ENCODE results near the gene CYTH4. TPM values are rescaled to one million over a fixed set of nuclear protein-coding genes. Genes with fewer than 3 reads are reported as not detected.

Gene CYTH4
- total RNA-seq, 2 experiments from 2014 or later = 106 to 110 TPM

DNA sequence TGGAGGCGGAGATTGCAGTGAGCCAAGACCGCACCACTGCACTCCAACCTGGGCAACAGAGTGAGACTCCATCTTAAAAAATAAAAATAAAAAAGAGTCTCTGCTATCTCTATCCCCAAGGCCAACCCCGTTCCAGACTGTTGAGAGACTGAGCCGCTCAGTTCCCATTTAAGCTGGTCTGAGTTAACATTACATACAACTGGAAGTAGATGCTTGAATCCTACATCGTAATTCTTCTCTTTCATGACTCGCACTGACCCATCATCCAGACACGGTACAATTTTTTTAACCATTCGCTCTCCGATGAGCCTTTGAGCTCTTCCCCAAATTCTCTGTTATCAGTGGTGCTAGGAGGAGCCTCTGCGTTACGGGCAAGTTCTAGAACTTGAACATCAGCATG lies 4.9 kb upstream of the CYTH4 start:
- H3K27ac Mint-ChIP-seq = no peak overlapping the region
- H3K36me3 Mint-ChIP-seq (ENCODE audit: low read depth) = peaks cover 2% of the 10 kb centered on the region
- CTCF ChIA-PET = interaction anchor here (0.6 to 1.2 kb wide), 7 partner anchors 9 to 1474 kb away, joined by 3 to 5 read pairs (median 4); no protein-coding TSS in a partner anchor
- peaks cover 60% of the 10 kb centered on the region for H3K4me1 Mint-ChIP-seq
- H3K27me3 Mint-ChIP-seq = no peaks in the 10 kb centered on the region
- no peaks in the 10 kb centered on the region for H3K9me3 Mint-ChIP-seq
- POLR2A ChIA-PET = no interaction called here
- H3K4me3 Mint-ChIP-seq = no peak overlapping the region
- no peak for DNase-seq

DNA sequence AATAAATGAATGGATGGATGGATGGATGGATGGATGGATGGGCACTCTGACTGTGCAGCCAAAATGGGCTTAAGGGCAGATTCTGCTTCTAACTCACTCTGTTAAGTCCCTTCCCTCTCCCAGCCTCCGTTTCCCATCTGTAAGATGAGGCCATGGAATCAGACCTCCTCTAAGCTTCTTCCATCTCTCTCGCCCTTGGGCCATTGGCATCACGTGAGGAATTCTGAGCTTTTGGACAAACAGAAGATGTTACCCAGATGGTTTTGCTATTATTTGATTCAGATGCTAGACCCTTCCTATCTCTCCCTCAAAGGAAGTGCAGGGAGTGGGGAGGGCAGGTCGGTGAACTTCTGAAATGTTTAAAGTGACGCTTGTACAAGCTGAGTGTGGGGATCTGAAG lies 4.0 kb upstream of the CYTH4 start:
- ChIA-PET POLR2A (no interaction called here), CTCF (interaction anchor here (1.0 to 1.8 kb wide), 3 partner anchors 13 to 26 kb away, joined by 3 to 5 read pairs (median 4); no protein-coding TSS in a partner anchor)

DNA sequence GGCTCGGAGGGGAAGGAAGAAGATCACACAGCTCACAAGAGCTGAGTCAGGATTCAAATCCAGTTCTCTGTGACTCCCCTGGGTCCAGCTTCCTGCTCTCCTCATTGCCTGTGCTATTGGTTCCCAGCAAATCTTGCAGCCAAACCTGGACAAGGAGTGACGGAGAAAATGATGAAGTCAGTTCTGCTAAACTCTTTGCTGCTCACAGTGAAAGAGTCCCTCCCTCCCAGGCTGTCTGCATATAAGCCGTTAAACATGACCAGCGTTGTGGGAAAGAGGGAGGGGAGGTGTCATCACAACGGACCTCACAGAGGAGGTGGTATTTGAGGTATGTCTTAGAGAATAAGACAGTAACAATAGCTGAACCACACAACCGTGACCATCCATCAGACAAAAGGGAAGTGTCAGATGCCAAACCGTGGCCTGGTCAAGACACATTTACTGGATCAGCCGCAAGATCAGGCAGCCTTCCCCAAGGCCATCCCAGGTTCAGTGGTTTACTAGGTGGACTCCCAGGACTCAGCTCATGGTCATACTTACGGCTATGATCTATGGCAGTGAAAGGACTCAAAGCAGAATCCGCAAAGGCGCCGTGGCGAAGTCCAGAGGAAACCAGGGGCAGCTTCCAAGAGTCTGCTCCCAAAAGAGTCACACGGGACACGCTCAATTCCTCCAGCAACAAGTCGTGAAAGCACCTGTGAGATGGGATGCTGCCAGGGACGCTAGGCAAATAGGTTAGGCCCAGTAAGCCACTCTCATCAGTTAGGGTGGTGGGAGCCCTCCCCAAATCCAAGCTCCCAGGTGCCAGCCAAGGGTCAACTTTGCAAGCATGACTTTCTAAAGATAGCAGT lies 2.8 kb upstream of the CYTH4 start:
- Mint-ChIP-seq H3K36me3 (ENCODE audit: low read depth) (peaks cover 17% of the 10 kb centered on the region), H3K4me3 (no peak overlapping the region), H3K4me1 (peaks cover 56% of the 10 kb centered on the region), H3K27ac (no peak overlapping the region), H3K9me3 (no peaks in the 10 kb centered on the region), H3K27me3 (no peaks in the 10 kb centered on the region)
- ChIA-PET POLR2A (no interaction called here), CTCF (interaction anchor here (0.7 to 1.8 kb wide), 6 partner anchors 10 to 201 kb away, joined by 3 to 5 read pairs (median 4); no protein-coding TSS in a partner anchor)
- no peak for DNase-seq

More for the DNA sequence above, 4.0 kb upstream of the CYTH4 start:
- Mint-ChIP-seq H3K4me3 (no peak overlapping the region), H3K4me1 (peaks cover 56% of the 10 kb centered on the region), H3K27me3 (no peaks in the 10 kb centered on the region), H3K27ac (no peak overlapping the region), H3K36me3 (ENCODE audit: low read depth) (peaks cover 8% of the 10 kb centered on the region), H3K9me3 (no peaks in the 10 kb centered on the region)
- DNase-seq = no peak

DNA sequence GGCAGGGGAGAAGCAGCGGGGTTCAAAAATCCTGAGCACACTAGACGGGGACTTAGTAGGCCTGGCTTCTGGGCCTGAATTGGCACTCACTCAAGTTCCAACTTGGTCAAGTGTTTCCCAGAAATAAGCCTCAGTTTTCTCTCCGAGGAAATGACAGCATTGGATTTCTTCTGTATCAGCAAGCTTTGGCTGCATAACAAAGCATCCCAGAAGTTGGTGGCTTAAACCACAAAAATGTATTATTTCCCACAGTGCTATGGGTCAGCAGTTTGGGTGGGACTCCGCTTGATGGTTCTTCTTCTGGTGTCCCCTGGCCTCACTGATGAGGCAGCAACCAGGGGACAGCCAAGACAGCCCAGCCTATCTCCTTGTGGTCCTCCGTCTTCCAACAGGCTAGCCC lies 1.6 kb upstream of the CYTH4 start:
- POLR2A ChIA-PET = no interaction called here
- Mint-ChIP-seq H3K4me1 (peaks cover 54% of the 10 kb centered on the region), H3K4me3 (no peak overlapping the region), H3K9me3 (no peaks in the 10 kb centered on the region), H3K27me3 (no peaks in the 10 kb centered on the region), H3K27ac (no peak overlapping the region), H3K36me3 (ENCODE audit: low read depth) (peaks cover 24% of the 10 kb centered on the region)
- CTCF ChIA-PET = interaction anchor here (1.0 to 2.9 kb wide), 4 partner anchors 43 to 583 kb away, joined by 3 to 8 read pairs (median 4); no protein-coding TSS in a partner anchor
- no peak for DNase-seq

DNA sequence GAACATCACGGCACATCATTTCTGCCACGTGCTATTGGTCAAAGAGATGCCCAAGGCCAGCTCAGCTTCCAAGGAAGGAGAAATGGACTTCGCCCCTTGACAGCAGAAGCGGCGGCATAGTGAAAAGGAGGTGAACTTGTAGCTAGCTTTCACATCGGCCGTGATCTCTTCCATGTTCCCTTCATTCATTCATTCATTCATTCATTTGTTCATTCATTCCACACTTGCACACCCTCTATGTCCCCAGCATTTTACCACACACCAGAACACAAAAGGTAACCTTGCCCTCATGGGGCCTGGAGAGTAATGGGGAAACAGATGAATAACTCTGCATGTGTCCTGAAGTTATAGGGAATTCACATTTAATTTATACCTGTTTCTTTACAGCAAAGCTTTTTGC lies 1.1 kb upstream of the CYTH4 start:
- DNase-seq = no peak
- peaks cover 29% of the 10 kb centered on the region for H3K36me3 Mint-ChIP-seq (ENCODE audit: low read depth)
- POLR2A ChIA-PET = no interaction called here
- CTCF ChIA-PET = interaction anchor here (1.0 to 2.9 kb wide), 7 partner anchors 8 to 582 kb away, joined by 3 to 16 read pairs (median 3); no protein-coding TSS in a partner anchor
- H3K4me1 Mint-ChIP-seq = peaks cover 54% of the 10 kb centered on the region
- no peaks in the 10 kb centered on the region for H3K9me3 Mint-ChIP-seq
- no peak overlapping the region for H3K27ac Mint-ChIP-seq
- H3K4me3 Mint-ChIP-seq = peak overlapping the region; percentile 89
- H3K27me3 Mint-ChIP-seq = no peaks in the 10 kb centered on the region

DNA sequence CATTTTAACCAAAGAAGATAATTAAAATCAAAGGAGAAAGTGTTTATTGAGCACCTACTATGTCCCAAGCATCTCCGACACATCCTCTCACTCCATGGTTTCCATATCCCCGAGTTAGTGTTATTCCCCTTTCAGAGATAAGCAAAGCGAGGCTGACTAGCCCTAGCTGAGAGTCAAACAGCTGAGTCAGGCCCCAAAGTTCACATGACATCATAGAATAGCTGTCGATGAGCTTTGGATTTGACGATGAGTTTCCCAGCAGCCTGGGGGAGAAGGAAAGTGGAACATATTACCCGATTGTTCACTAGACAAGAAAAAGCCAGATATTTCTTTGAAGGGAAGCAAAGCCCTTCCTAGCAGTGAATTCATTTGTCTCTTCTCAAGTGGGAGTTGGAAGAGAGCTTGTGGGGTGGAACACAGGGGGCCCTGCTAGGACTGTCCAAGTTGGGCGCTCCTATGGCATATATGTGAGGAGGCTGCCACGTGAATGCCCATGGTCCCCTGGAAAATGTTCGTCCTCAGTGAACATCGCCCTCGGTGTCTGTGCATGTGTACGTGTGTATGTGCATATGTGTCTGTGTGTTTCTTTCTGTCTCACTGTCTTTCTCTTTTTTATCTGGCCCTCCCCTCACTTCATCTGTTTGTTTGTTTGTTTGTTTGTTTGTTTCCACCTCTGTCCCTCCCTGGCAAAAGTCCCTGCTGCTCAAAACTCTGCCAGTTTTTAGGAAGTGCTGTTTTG lies 493 bp upstream of the CYTH4 start:
- CTCF ChIA-PET = interaction anchor here (0.8 to 2.9 kb wide), 13 partner anchors 9 to 581 kb away, joined by 3 to 16 read pairs (median 3); partner anchors contain the start of gene RAC2
- peak overlapping the region; percentile 89 for H3K4me3 Mint-ChIP-seq
- H3K4me1 Mint-ChIP-seq = peaks cover 55% of the 10 kb centered on the region
- no peaks in the 10 kb centered on the region for H3K27me3 Mint-ChIP-seq
- POLR2A ChIA-PET = interaction anchor here (1.2 kb wide), 1 partner anchor 40 kb away, joined by 4 read pairs; no protein-coding TSS in a partner anchor
- no peaks in the 10 kb centered on the region for H3K9me3 Mint-ChIP-seq
- peaks cover 35% of the 10 kb centered on the region for H3K36me3 Mint-ChIP-seq (ENCODE audit: low read depth)
- no peak for DNase-seq
- H3K27ac Mint-ChIP-seq = peak overlapping the region; percentile 94

DNA sequence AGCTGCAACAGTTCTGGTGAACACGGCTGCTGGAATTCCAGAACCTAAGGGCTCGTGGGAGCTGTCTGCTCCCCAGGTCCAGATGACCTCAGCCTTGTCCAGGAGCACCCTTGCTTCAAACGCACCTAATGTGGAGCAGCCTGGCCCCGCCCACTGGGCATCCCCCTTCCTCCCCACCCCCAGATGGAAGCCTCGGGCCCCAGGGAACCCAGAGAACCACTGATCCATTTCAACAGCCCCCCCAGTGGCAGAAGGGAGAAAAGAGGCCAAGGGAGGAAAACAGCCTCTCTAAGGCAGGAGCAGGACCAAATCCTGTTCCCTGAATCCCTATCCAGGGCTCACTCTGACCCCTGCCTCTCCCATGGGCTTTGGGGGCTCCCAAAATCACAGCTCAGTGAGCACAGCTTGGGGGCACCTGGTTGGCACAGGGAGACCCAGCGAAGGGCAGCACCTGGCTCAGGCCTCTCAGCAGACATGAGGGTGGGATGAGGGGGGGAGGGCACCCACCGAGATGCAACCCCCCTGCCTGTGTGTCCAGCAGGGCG lies 1.2 kb downstream of the CYTH4 start:
- Mint-ChIP-seq H3K36me3 (ENCODE audit: low read depth) (peaks cover 47% of the 10 kb centered on the region), H3K4me1 (peaks cover 60% of the 10 kb centered on the region), H3K27ac (peak overlapping the region; percentile 94), H3K27me3 (no peaks in the 10 kb centered on the region), H3K4me3 (peak overlapping the region; percentile 89), H3K9me3 (no peaks in the 10 kb centered on the region)
- CTCF ChIA-PET = interaction anchor here (0.8 to 2.9 kb wide), 10 partner anchors 10 to 284 kb away, joined by 3 to 16 read pairs (median 6); partner anchors contain the start of gene RAC2
- POLR2A ChIA-PET = interaction anchor here (0.5 to 0.7 kb wide), 3 partner anchors 26 to 860 kb away, joined by 3 to 4 read pairs (median 3); no protein-coding TSS in a partner anchor
- peak; percentile 68 for DNase-seq

DNA sequence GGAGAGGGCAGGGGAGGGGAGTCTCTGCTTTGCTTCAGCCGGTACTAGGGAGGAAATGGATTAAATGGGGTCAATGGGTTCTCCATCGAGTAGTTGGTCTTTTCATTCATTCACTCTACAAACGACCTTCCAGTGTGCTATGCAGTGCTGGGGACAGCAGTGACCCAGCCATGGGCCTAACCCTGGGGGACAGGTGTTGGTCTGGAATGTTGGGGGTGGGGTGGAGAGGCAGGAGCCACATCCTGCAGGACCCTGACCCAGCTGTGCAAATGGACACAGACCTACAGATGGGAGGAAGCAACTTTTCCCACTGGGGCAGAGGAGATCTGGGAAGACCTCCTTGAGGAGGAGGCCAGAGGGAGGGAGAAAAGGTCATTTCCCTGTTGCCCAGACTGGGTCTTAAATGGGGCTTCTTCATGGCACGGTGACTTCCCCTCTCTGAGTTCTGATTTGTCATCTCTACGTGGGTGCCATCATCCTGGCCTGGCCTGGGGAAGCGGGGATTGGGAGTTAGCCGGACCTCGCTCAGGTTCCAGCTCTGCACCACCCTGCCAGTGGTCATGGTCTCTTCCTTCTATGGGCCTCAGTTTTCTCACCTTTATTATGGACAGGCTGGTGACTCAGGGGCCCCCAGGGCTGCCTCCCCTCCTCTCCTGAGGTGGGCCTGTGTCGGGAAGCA lies 2.0 kb downstream of the CYTH4 start:
- ChIA-PET CTCF (interaction anchor here (0.8 to 2.1 kb wide), 8 partner anchors 11 to 472 kb away, joined by 3 to 11 read pairs (median 4); partner anchors contain the start of gene RAC2), POLR2A (interaction anchor here (0.5 to 1.0 kb wide), 4 partner anchors 25 to 860 kb away, joined by 3 to 4 read pairs (median 4); no protein-coding TSS in a partner anchor)
- Mint-ChIP-seq H3K9me3 (no peaks in the 10 kb centered on the region), H3K36me3 (ENCODE audit: low read depth) (peaks cover 55% of the 10 kb centered on the region), H3K27me3 (no peaks in the 10 kb centered on the region), H3K27ac (peak overlapping the region; percentile 94), H3K4me3 (peak overlapping the region; percentile 89), H3K4me1 (peaks cover 63% of the 10 kb centered on the region)
- DNase-seq = no peak

DNA sequence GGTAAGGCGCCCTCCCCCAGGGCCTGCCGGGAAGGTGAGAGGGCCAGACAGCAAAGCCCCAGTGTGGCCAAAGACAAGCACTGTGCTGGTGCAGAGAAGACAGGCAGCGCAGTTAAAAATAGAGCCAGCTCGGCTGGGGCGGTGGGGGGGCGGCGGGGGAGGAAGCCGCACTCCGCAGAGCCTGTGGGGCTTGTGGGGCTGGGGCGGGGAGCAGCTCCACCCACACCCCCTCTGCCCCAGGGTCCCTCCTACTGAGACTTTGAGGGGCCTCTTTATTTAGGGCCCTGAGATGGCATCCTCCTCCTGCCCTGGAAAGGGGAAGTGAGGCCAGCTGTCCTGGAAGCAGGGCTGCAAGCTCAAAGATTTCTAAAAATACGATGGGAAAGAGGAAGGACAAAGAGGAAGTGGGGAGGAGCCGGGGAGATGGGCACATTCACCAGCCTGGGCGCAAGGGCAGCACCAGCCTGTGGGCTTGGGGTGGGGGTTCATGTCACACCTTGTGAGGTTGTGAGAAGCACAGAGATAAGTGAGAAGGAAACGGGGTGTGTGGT lies 2.6 kb downstream of the CYTH4 start:
- Mint-ChIP-seq H3K4me3 (peak overlapping the region; percentile 89), H3K9me3 (no peaks in the 10 kb centered on the region), H3K4me1 (peaks cover 69% of the 10 kb centered on the region), H3K27ac (peak overlapping the region; percentile 94), H3K27me3 (no peaks in the 10 kb centered on the region), H3K36me3 (ENCODE audit: low read depth) (peaks cover 61% of the 10 kb centered on the region)
- ChIA-PET CTCF (interaction anchor here (0.5 to 1.5 kb wide), 8 partner anchors 11 to 580 kb away, joined by 3 to 4 read pairs (median 3); no protein-coding TSS in a partner anchor), POLR2A (interaction anchor here (1.0 kb wide), 1 partner anchor 24 kb away, joined by 4 read pairs; no protein-coding TSS in a partner anchor)
- peak; percentile 57 for DNase-seq

DNA sequence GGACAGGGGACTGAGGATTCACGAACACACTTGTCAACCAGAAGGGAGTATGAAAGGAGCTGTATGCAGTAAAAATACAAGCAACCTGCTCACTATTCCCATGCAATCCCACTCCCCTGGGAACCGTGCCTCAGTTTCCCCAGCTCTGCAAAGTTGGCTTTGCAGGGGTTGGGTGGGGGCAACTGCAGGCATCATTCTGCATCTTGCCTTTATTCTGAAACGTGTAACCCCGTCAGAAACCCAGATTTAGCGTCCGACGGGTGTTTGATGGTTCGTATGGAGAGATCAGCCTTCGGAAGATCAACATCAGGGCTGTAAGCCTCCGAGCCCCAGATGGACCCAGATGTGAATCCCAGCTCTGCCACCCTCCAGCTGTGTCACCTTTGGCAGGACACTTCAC lies 3.6 kb downstream of the CYTH4 start:
- H3K27ac Mint-ChIP-seq = peak overlapping the region; percentile 52
- H3K9me3 Mint-ChIP-seq = no peaks in the 10 kb centered on the region
- H3K36me3 Mint-ChIP-seq (ENCODE audit: low read depth) = peaks cover 72% of the 10 kb centered on the region
- H3K4me3 Mint-ChIP-seq = no peak overlapping the region
- no peaks in the 10 kb centered on the region for H3K27me3 Mint-ChIP-seq
- DNase-seq = no peak
- ChIA-PET POLR2A (no interaction called here), CTCF (interaction anchor here (0.7 to 1.5 kb wide), 6 partner anchors 9 to 47 kb away, joined by 3 to 5 read pairs (median 4); no protein-coding TSS in a partner anchor)
- H3K4me1 Mint-ChIP-seq = peaks cover 77% of the 10 kb centered on the region

DNA sequence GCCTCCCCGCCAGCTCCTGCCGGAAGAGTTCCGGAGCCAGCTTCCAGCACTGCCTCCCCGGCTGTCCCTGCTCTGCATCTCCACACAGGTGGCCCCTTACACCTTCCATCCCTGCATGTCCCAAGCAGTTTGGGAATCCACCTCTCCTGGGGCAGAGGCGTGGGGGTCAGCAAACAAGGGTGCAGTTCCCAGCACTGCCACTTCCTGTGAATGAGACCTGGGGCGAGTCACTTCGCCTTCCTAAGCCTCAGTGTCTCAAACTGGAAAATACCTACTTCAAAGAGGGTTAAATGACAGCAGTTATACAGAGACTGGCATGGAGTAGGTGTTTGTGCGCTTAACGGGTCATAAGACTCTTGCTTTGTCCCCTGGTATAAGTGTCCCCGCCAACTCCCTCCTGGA lies 5.2 kb downstream of the CYTH4 start:
- Mint-ChIP-seq H3K4me3 (no peak overlapping the region), H3K36me3 (ENCODE audit: low read depth) (peaks cover 88% of the 10 kb centered on the region), H3K9me3 (peaks cover 3% of the 10 kb centered on the region), H3K27ac (no peak overlapping the region), H3K27me3 (no peaks in the 10 kb centered on the region), H3K4me1 (peaks cover 74% of the 10 kb centered on the region)
- DNase-seq = no peak
- ChIA-PET POLR2A (no interaction called here), CTCF (interaction anchor here (1.4 kb wide), 1 partner anchor 49 kb away, joined by 5 read pairs; no protein-coding TSS in a partner anchor)
